Measurements from ENCODE around the gene UBE2U.

UBE2U gene

DNA sequence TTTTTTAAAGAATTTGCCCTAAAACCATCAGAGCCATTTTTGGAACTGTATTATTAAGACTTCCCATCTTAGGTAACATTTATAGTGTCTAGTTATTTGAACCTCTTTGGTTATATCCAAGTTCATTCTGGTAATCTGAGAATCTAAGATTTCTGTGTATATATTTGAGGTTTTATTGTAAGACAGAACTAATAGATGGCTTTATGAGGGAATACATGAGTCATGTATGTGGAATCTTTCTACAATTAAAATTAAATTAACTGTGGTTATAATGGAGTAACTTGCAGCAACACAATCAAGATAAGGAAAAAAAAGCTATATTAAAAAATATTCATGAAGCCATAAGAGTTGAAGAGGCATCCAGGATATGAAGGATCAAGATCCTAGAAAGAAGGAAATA lies 92.1 kb downstream of the UBE2U start:
- DNase-seq = no peak

GRCh38 chr1:64296459-64296858 lies 93.0 kb downstream of the UBE2U start:
- DNase-seq = no peak

DNA sequence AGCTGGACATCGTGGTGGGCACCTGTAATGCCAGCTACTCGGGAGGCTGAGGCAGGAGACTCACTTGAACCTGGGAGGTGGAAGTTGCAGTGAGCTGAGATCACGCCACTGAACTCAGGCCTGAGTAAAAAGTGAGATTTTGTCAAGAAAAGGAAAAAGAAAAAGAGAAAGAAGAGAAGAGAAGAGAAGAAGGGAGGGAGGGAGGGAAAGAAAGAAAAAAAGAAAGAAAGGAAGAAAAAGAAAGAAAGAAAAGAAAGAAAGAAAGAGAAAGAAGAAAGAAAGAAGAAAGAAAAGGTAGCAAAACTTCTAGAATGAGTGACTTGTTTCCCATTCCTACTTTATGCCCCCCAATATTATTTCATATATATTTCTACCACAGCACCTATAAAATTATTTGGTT lies 98.8 kb downstream of the UBE2U start:
- DNase-seq = no peak

- no peak for DNase-seq
Measured at GRCh38 chr1:64302971-64303370, 99.5 kb downstream of the UBE2U start.

- DNase-seq = no peak
Measured at GRCh38 chr1:64304823-64305222, 101.4 kb downstream of the UBE2U start.

GRCh38 chr1:64308866-64309265 lies 105.4 kb downstream of the UBE2U start:
- DNase-seq = no peak

GRCh38 chr1:64309431-64309831 lies 106.0 kb downstream of the UBE2U start:
- DNase-seq = no peak

DNA sequence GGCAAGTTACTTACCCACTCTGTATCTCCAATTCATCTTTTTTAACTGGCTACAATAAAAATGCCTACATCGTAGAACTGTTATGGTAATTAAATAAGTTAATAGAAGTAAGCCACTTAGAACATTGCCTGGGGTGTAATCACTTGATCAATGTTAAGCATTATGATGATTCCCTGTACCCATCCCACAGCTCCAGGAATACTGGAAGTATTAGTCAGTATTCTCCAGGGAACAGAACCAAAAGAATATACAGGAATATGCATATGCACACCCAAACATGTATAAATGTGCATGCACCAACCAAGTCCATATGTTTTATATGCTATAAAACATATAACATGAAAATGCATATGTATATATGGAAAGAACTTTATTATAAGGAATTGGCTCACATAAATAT lies 107.3 kb downstream of the UBE2U start:
- no peak for DNase-seq

DNA sequence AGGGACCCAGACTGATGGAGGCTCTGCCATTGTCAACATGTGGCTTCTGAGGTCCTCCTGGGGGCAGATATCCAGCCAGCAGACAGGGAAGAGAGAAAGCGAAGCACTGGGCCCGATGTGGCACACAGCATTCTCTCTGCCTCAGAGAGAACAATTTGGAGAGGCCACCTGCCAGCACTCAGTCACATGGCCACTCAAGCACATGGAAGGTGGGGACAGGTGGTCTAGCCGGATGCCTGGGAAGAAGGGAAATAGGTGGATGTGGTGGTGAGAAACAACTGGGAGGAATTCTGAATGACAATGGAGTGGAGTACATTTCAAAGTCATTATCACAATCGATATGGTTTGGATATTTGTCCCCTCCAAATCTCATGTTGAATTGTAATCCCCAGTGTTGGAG lies 109.0 kb downstream of the UBE2U start:
- DNase-seq = no peak

DNA sequence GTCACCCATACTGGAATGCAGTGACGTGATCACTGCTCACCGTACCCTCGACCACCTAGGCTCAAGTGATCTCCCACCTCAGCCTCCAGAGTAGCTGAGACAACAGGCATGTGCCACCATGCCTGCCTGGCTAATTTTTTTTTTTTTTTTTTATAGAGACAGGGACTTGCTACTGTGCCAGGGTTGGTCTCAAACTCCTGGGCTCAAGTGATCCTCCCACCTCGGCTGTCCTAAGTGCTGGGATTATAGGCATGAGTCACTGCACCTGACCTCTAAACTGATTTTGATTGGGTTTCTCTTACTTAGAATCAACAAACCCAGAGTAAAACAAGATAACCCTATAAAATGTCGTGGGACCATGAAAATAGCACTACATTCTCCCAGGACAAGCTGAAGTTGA lies 112.0 kb downstream of the UBE2U start:
- DNase-seq = no peak

Measured in CD4-positive, alpha-beta T cell treated with Interleukin-17A for 4 hours (primary cell).